GM23338 (cell line): ENCODE measurements around the gene ANO1.

Source experiments
- CREB1 ChIP-seq: fragments of 250-450 bp; sonication (Bioruptor Pico); IDR thresholded peaks from 2 replicates; pipeline ENCODE4 v1.5.0; 2020; ENCODE audit warnings: low read depth, mild to moderate bottlenecking, moderate library complexity
- EZH2 ChIP-seq: fragments of 200-600 bp; sonication (generic); IDR thresholded peaks from one replicate; pipeline ENCODE4 v1.8.0; 2017; ENCODE audit warnings: antibody characterized with exemption, mild to moderate bottlenecking, low read depth; ENCODE audit not compliant: unreplicated experiment
- EZH2phosphoT487 ChIP-seq: fragments of 200-600 bp; sonication (generic); IDR thresholded peaks from one replicate; pipeline ENCODE4 v1.8.1; 2018; ENCODE audit warnings: antibody characterized with exemption; ENCODE audit not compliant: unreplicated experiment
- JUNB ChIP-seq: IDR thresholded peaks from one replicate; pipeline ENCODE4 v1.6.1; 2016; ENCODE audit warnings: antibody characterized with exemption; ENCODE audit not compliant: unreplicated experiment
- POLR2AphosphoS5 ChIP-seq: IDR thresholded peaks from 2 replicates; pipeline ENCODE4 v1.6.1; 2016; ENCODE audit warnings: antibody characterized with exemption, low read depth
- REST ChIP-seq: IDR thresholded peaks from one replicate; pipeline ENCODE4 v1.6.1; 2018; ENCODE audit warnings: antibody characterized with exemption; ENCODE audit not compliant: unreplicated experiment
- STAT1 ChIP-seq: IDR thresholded peaks from one replicate; pipeline ENCODE4 v1.6.1; 2016; ENCODE audit warnings: antibody characterized with exemption; ENCODE audit not compliant: unreplicated experiment
- ZNF114 ChIP-seq: fragments of 250-450 bp; sonication (Bioruptor Pico); IDR thresholded peaks from 2 replicates; pipeline ENCODE4 v1.5.0; 2020; ENCODE audit warnings: mild to moderate bottlenecking, moderate library complexity
- ZNF331 ChIP-seq: fragments of 250-450 bp; sonication (Bioruptor Pico); IDR thresholded peaks from 2 replicates; pipeline ENCODE4 v1.5.0; 2020; ENCODE audit warnings: low read depth, mild to moderate bottlenecking, moderate library complexity
- TF ChIP-seq, protein P1 (sequence below), 2 experiments: fragments of 200-600 bp in 1 of 2; sonication (generic) in 1 of 2; conservative IDR thresholded peaks; 2 replicates each; pipeline versions ENCODE4 v1.5.1 to v1.6.1; 2016 to 2017; ENCODE audit warnings: antibody characterized with exemption in 2 of 2, low read depth in 2 of 2, mild to moderate bottlenecking in 2 of 2, moderate library complexity in 1 of 2
- TF ChIP-seq, protein P2 (sequence below): IDR thresholded peaks from 2 replicates; pipeline ENCODE4 v1.6.1; 2016; ENCODE audit warnings: antibody characterized with exemption

GRCh38 chr11:70063121-70063520, 15.0 kb upstream of the ANO1 start:
- TF ChIP-seq, protein P1, sequence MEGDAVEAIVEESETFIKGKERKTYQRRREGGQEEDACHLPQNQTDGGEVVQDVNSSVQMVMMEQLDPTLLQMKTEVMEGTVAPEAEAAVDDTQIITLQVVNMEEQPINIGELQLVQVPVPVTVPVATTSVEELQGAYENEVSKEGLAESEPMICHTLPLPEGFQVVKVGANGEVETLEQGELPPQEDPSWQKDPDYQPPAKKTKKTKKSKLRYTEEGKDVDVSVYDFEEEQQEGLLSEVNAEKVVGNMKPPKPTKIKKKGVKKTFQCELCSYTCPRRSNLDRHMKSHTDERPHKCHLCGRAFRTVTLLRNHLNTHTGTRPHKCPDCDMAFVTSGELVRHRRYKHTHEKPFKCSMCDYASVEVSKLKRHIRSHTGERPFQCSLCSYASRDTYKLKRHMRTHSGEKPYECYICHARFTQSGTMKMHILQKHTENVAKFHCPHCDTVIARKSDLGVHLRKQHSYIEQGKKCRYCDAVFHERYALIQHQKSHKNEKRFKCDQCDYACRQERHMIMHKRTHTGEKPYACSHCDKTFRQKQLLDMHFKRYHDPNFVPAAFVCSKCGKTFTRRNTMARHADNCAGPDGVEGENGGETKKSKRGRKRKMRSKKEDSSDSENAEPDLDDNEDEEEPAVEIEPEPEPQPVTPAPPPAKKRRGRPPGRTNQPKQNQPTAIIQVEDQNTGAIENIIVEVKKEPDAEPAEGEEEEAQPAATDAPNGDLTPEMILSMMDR (conservative IDR thresholded peaks at IDR 0.05; ENCODE audit: low read depth in 2 of 2): no peak
- no peak for TF ChIP-seq JUNB
- TF ChIP-seq, protein P2, sequence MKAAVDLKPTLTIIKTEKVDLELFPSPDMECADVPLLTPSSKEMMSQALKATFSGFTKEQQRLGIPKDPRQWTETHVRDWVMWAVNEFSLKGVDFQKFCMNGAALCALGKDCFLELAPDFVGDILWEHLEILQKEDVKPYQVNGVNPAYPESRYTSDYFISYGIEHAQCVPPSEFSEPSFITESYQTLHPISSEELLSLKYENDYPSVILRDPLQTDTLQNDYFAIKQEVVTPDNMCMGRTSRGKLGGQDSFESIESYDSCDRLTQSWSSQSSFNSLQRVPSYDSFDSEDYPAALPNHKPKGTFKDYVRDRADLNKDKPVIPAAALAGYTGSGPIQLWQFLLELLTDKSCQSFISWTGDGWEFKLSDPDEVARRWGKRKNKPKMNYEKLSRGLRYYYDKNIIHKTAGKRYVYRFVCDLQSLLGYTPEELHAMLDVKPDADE: no peak
- TF ChIP-seq EZH2: no peak
- TF ChIP-seq POLR2AphosphoS5: no peak
- TF ChIP-seq CREB1 (CRISPR knock-in tag): no peak
- TF ChIP-seq EZH2phosphoT487: no peak
- TF ChIP-seq REST: no peak
- TF ChIP-seq ZNF114 (CRISPR knock-in tag): no peak
- no peak for TF ChIP-seq STAT1
- TF ChIP-seq ZNF331 (CRISPR knock-in tag): no peak
